Heart left ventricle (tissue), 13 donors: ENCODE data around the gene RDH16.

ENCODE experiments used
- POLR2A ChIP-seq, 2 donors: fragments of 450-650 bp; IDR thresholded peaks; one replicate each; pipeline ENCODE4 v1.6.1; 2017; ENCODE audit warnings: antibody characterized with exemption in 2 of 2, mild to moderate bottlenecking in 2 of 2, moderate library complexity in 2 of 2
- TF ChIP-seq, protein P1 (sequence below), 12 donors: fragments of 200-600 bp; sonication (generic) in 4 of 12; IDR thresholded peaks; one replicate each; pipeline versions ENCODE4 v1.5.0 to v1.8.0; 2018 to 2022; ENCODE audit warnings: antibody characterized with exemption in 12 of 12, mild to moderate bottlenecking in 5 of 12
- donor health status: ischemic (EF 13 %, LVEDD 7.1; RV severe dilation, severe dysfunction).
- donor health status: DM: no; HTN: yes; CAD: no.
- donor health status: DM: no; HTN: no; CAD: no.
- donor health status: ischemic (EF 25% LVEDD 6.9; RV normal size, moderate dysfunction).
- donor health status: ischemic (EF 25% LVEDD 5.7; RV mildly dilated, moderate dysfunction).
- donor health status: ischemic (EF 35%, LVEDD 5.7; RV mildly dilated, moderate dysfunction).
- donor health status: nonischemic (EF 11% LVEDD 7.7; RV severe dilation, severe dysfunction).
- donor health status: DM: yes; HTN: yes; CAD: no.
- donor health status: PGD.
- donor health status: ischemic (EF 29% LVEDD 5.4; RV normal size, mild dysfunction).
- donor health status: nonischemic (EF 23%, LVEDD 6.1; RV moderate dilation, normal function).

- TF ChIP-seq, protein P1, sequence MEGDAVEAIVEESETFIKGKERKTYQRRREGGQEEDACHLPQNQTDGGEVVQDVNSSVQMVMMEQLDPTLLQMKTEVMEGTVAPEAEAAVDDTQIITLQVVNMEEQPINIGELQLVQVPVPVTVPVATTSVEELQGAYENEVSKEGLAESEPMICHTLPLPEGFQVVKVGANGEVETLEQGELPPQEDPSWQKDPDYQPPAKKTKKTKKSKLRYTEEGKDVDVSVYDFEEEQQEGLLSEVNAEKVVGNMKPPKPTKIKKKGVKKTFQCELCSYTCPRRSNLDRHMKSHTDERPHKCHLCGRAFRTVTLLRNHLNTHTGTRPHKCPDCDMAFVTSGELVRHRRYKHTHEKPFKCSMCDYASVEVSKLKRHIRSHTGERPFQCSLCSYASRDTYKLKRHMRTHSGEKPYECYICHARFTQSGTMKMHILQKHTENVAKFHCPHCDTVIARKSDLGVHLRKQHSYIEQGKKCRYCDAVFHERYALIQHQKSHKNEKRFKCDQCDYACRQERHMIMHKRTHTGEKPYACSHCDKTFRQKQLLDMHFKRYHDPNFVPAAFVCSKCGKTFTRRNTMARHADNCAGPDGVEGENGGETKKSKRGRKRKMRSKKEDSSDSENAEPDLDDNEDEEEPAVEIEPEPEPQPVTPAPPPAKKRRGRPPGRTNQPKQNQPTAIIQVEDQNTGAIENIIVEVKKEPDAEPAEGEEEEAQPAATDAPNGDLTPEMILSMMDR (IDR thresholded peaks at IDR 0.05): no peak
- TF ChIP-seq POLR2A (IDR thresholded peaks at IDR 0.05): no peak
Measured at GRCh38 chr12:56998981-56999380, 41.6 kb upstream of the RDH16 start.
